ENCODE data around the gene TDO2.

TDO2 gene

GRCh38 chr4:155954939-155955338, 51.4 kb downstream of the TDO2 start:
- DNase-seq = no peak

- no peak for DNase-seq
These were observed 53.0 kb downstream of the TDO2 start for GRCh38 chr4:155956461-155956860.

- DNase-seq = no peak
These were observed 55.9 kb downstream of the TDO2 start for GRCh38 chr4:155959417-155959816.

- no peak for DNase-seq
These were observed 57.0 kb downstream of the TDO2 start for GRCh38 chr4:155960522-155960921.

DNA sequence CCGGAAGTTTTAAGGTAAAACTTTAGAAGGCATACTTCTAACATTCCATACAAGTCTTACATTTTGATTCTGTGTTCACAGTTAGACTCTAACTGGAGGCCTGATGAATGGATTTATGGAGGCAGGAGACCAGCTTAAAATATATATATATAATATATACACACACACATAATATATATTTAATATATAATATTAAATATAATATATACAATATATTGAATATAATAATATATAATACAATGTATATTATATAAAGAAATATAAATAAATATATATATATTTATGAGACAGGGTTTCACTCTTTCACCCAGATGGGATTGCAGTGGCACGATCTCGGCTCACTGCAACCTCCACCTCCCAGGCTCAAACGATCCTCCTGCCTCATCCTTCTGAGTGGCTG, 58.1 kb downstream of the TDO2 start:
- DNase-seq = no peak

DNA sequence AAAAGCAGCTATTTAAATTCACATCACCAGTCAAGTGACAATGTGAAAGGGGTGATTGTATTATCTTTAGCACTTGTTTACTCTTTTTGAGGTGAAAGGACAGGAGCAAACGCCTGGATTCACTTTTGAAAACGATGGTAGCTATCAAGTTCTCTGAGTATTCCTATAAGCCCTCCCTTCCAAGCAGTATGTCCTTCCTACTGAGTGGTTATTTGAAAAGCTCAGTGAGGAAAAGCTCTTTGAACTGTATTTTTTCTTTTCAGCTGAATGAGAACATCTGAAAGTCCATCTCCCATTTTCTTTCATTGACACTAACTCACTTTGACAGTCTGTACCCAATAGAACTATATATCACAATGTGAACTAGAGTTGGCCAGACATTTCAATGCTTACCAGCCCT, 59.3 kb downstream of the TDO2 start:
- no peak for DNase-seq

- no peak for DNase-seq
These were observed 60.8 kb downstream of the TDO2 start for GRCh38 chr4:155964016-155964891.

- no peak for DNase-seq
These were observed 62.7 kb downstream of the TDO2 start for GRCh38 chr4:155966171-155966570.

DNA sequence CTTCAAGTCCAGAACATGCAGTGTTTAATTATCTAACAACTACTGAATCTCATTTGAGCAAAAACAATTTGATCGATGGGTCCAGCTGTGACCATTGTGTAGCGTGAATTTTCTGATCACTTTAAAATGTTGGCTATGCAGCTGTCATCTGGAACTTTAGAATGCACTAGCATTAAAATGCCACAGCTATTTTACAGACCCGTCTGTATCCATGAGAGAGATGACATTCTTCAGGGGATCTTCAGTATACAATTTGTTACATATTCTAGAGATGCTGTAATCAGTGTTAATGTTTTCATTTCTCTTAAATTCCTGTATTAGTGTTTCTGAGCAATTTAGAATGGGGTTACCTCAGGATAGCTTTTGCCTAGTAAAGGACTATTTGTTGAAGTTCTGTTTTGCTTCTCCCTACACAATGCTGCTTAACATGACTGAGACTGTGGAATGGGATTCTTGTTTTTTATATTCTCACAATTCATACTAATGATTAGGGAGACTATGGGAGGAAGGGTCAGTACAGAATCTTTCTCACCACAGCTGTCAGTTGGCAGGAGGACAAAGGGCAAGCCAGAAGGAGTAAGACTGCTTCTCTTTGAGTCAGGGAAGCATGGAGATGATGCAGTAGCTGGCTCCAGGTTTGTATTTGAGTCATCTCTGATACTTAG, 63.4 kb downstream of the TDO2 start:
- no peak for DNase-seq
